BLaER1 (cell line): ENCODE results near the gene PLD1.
A peak's percentile ranks its signal among the peaks of the same experiment; 100 is the strongest.

Experiments
- H3K27ac ChIP-seq: shearing (Covaris generic); formaldehyde crosslinking; 2 replicates; pipeline ENCODE4 v1.8.1; 2022
- H3K27me3 ChIP-seq: shearing (Covaris generic); formaldehyde crosslinking; 2 replicates; pipeline ENCODE4 v1.8.1; 2022
- H3K36me3 ChIP-seq: shearing (Covaris generic); formaldehyde crosslinking; 2 replicates; pipeline ENCODE4 v1.8.1; 2022
- H3K4me1 ChIP-seq: shearing (Covaris generic); formaldehyde crosslinking; 2 replicates; pipeline ENCODE4 v1.8.1; 2022
- H3K4me2 ChIP-seq: shearing (Covaris generic); formaldehyde crosslinking; 2 replicates; pipeline ENCODE4 v1.8.1; 2022
- H3K4me3 ChIP-seq: shearing (Covaris generic); formaldehyde crosslinking; 2 replicates; pipeline ENCODE4 v1.8.1; 2022
- H3K9ac ChIP-seq: shearing (Covaris generic); formaldehyde crosslinking; 2 replicates; pipeline ENCODE4 v1.8.1; 2022
- H3K9me3 ChIP-seq: shearing (Covaris generic); formaldehyde crosslinking; 2 replicates; pipeline ENCODE4 v1.8.1; 2022
- H4K20me1 ChIP-seq: shearing (Covaris generic); formaldehyde crosslinking; 2 replicates; pipeline ENCODE4 v1.8.1; 2022
- Cebpa-rat ChIP-seq: shearing (Covaris generic); IDR thresholded peaks from 2 replicates; pipeline ENCODE4 v1.8.1; 2022

The PLD1 gene

DNA sequence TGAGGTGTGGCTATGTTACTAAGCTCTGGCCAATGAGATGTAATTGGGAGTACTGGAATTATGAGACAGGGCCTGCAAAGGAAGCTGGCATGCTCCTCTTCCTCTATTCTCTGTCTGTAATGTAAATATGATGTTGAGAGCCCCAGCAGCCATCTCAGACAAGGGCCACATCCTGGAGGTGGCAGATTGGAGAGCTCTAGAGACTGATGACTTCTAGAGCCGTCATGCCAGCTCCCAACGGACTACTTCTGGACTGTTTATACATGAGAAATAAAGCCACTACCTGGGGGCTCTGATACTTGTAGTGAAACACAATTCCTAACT, 19.7 kb downstream of the PLD1 start:
- TF ChIP-seq Cebpa-rat = no peak
- Histone ChIP-seq H3K27ac (0 out of 2 replicates have a peak overlapping the region, but pooled peaks have one; percentile 75), H3K36me3 (no peaks in the 10 kb centered on the region), H3K4me2 (peak overlapping the region; percentile 80), H3K4me3 (no peak overlapping the region), H3K27me3 (no peaks in the 10 kb centered on the region), H3K9ac (no peak overlapping the region), H3K4me1 (peaks cover 61% of the 10 kb centered on the region), H3K9me3 (peaks cover 7% of the 10 kb centered on the region), H4K20me1 (no peaks in the 10 kb centered on the region)

DNA sequence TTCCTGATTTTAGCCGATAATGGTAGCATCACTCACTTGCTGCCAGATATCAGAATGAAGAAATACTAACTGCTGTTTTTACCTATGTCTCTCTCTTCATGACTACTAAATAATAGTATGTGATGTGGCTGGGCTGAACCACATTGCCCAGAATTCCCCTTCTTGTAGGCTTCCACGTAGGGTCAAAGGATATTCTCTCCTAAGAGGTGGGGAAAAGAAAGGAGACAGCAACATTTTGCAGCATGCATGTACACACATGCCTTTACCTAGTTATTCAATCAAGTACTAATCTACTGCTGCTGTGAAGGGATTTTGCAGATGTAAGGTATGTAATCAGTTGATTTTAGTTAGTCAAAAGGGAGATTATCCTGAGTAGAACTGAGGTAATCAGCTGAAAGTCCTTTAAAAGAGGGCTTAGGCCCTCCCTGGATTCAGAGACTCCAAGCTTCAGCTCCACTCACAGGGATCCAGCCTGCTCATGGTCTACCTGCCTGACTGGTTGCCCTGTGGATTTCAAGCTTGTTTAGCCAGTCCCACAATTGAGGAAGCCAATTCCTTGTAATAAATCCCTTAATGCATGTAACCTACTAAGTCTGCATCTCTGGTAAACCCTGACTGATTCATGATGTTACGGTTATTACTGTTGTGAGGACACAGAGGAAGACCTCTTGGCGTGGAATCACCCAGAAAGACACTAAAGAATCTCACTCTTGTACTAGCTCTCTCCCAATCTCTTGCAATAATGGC, 20.4 kb downstream of the PLD1 start:
- no peak overlapping the region for H3K9ac ChIP-seq
- no peak for TF ChIP-seq Cebpa-rat
- peak overlapping the region; percentile 75 for H3K27ac ChIP-seq
- H3K4me3 ChIP-seq = no peak overlapping the region
- peaks cover 61% of the 10 kb centered on the region for H3K4me1 ChIP-seq
- no peaks in the 10 kb centered on the region for H4K20me1 ChIP-seq
- H3K9me3 ChIP-seq = peaks cover 7% of the 10 kb centered on the region
- no peaks in the 10 kb centered on the region for H3K36me3 ChIP-seq
- H3K4me2 ChIP-seq = peak overlapping the region; percentile 80
- no peaks in the 10 kb centered on the region for H3K27me3 ChIP-seq

DNA sequence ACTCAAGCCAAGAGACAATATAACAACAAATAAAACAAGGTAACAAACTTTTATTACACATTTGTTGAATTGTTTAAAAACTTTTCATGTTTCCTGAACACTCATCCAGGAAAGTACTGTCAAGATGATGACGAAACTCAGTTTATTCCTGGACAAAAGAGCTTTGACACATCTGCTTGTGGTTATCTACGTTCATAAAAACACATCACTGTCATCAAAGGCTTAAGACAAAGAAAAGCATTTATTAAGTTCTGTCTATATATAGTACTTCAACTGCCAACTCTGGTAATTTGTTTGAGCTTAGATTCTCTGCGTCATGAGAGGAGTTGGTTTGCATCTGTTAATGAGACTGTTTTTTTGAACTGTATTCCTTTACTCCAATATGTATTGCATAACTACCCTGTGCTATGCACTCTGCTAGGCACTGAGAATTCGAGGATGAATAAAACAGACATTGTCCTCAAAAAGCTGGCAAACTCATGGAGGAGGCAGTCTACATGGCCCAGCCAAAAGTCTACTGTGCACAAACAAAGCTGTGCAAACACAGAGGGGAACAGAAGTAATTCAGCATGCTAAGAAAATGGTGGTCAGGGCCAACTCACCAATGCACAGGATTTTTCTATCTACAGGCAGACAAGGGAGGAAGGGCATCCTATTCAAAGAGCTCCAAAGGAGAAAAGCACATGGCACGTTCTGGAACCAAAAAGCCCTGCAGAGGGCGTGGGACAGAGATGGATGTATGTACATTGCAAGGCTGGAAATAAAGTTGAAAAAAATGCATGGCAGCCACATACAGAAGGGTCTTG, 21.5 kb downstream of the PLD1 start:
- H3K36me3 ChIP-seq = no peaks in the 10 kb centered on the region
- H3K27ac ChIP-seq = peak overlapping the region; percentile 75
- H3K4me3 ChIP-seq = peak overlapping the region; percentile 27; the same call in 1 of the 2 replicates
- peak overlapping the region; percentile 80 for H3K4me2 ChIP-seq
- peaks cover 63% of the 10 kb centered on the region for H3K4me1 ChIP-seq
- no peaks in the 10 kb centered on the region for H3K27me3 ChIP-seq
- H3K9ac ChIP-seq = no peak overlapping the region; the same call in 1 of the 2 replicates
- no peaks in the 10 kb centered on the region for H4K20me1 ChIP-seq
- peaks cover 7% of the 10 kb centered on the region for H3K9me3 ChIP-seq
- TF ChIP-seq Cebpa-rat = 0 out of 2 replicates have a peak, but pooled peaks have one; percentile 29

DNA sequence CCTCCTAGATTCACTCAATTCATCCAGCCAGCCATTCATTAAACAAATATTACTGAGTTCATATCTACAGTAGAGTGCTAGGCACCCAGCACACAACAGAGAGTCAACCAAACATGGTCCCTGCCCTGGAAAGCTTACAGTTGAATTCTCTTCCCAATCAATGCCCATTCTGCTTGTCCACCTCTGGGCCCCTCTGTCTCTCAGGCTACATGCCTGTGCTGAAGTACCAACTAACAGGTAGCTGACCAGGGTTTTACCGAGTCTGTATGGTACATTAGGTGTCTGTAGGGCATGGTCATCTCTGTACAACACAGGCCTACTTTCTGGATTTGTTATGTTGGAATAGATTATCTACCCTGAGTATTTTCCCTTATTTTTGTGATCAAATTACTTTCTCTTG, 23.3 kb downstream of the PLD1 start:
- no peak overlapping the region for H3K27ac ChIP-seq
- H3K9ac ChIP-seq = no peak overlapping the region
- H3K9me3 ChIP-seq = peaks cover 7% of the 10 kb centered on the region
- H3K27me3 ChIP-seq = no peaks in the 10 kb centered on the region
- H4K20me1 ChIP-seq = no peaks in the 10 kb centered on the region
- no peaks in the 10 kb centered on the region for H3K36me3 ChIP-seq
- H3K4me2 ChIP-seq = no peak overlapping the region
- H3K4me3 ChIP-seq = no peak overlapping the region
- TF ChIP-seq Cebpa-rat = no peak
- peaks cover 55% of the 10 kb centered on the region for H3K4me1 ChIP-seq

DNA sequence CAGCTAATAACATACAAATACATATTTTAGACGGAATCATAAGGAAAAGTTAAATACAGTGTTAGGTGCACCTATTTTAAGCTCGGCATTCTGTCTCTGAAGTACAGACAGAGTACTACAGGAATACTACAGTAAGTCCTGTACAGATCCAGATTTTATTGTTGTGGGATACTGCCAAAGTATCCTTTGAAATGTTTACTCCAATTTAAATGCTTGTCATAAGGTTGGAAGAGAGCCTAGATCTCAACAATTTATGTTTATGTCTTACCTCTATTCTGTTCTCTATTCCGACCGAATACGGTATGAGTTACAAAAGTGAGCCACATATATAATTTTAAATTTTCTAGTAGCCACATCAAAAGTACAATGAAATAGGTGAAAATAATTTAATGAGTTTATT, 25.3 kb downstream of the PLD1 start:
- Histone ChIP-seq H3K9ac (no peak overlapping the region), H3K4me2 (no peak overlapping the region), H3K27me3 (no peaks in the 10 kb centered on the region), H3K4me3 (no peak overlapping the region), H3K36me3 (no peaks in the 10 kb centered on the region), H3K27ac (no peak overlapping the region), H4K20me1 (no peaks in the 10 kb centered on the region), H3K9me3 (peaks cover 7% of the 10 kb centered on the region), H3K4me1 (peaks cover 34% of the 10 kb centered on the region)
- TF ChIP-seq Cebpa-rat = no peak

DNA sequence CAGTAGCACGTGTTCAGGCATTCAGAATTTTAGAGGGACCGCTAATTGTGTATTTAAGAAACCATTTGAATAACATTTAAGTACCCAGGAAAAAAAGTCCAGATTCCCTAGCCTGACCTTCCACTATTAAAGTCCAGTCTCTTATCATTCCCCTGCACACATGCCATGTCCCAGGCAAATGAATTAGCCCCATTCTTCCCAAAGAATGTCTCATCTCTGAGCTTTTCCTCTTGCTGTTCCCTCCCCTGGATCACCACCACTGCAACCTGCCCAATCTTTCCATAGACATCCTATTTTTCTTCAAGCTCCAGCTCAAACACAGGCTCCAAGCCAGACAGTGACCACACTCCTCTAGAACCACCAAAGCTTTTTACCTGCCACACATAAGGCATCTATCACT, 25.9 kb downstream of the PLD1 start:
- Histone ChIP-seq H3K27ac (no peak overlapping the region), H3K4me1 (peaks cover 29% of the 10 kb centered on the region), H3K4me3 (no peak overlapping the region), H3K4me2 (no peak overlapping the region), H3K27me3 (no peaks in the 10 kb centered on the region), H3K36me3 (no peaks in the 10 kb centered on the region), H4K20me1 (no peaks in the 10 kb centered on the region), H3K9me3 (peaks cover 7% of the 10 kb centered on the region), H3K9ac (no peak overlapping the region)
- no peak for TF ChIP-seq Cebpa-rat

DNA sequence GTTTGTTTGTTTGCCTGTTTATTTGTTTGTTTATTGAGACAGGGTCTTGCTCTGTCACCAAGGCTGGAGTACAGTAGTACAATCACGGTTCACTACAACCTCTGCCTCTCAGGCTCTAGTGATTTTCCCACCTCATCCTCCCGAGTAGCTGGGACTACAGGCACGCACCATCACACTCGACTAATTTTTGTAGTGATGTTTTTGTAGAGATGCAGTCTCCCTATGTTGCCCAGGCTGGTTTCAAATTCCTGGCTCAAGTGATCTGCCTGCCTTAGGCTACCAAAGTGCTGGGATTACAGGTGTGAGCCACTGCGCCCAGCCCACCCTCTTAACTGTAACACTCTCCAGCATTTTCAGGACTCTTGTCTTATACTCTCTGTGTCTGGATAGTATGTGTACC, 26.7 kb downstream of the PLD1 start:
- Histone ChIP-seq H4K20me1 (no peaks in the 10 kb centered on the region), H3K9ac (no peak overlapping the region), H3K9me3 (peaks cover 7% of the 10 kb centered on the region), H3K27me3 (no peaks in the 10 kb centered on the region), H3K36me3 (no peaks in the 10 kb centered on the region), H3K4me2 (peak overlapping the region; percentile 13; the same call in 1 of the 2 replicates), H3K27ac (no peak overlapping the region), H3K4me1 (peaks cover 24% of the 10 kb centered on the region), H3K4me3 (no peak overlapping the region)
- no peak for TF ChIP-seq Cebpa-rat

DNA sequence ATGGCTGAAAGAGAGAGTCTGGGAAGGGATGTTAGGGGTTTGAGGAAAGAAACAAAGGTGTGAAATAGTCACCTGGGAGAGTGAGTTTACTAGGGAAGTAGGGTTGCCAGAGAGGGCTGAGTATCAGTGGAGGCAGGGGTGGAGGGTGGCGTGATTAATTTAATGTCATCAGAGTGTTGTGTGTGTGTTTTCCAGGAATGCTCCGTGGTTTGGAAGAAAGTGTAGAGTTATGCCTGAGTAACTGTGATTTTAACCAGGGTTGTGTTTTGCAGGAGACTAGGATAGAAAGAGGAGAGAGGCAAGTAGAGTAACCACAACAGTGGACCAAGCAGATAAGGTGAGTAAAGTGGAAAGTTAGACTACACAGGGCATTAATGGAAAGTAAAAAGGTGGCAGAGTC, 27.2 kb downstream of the PLD1 start:
- no peak for TF ChIP-seq Cebpa-rat
- no peaks in the 10 kb centered on the region for H3K27me3 ChIP-seq
- peaks cover 24% of the 10 kb centered on the region for H3K4me1 ChIP-seq
- no peaks in the 10 kb centered on the region for H4K20me1 ChIP-seq
- H3K36me3 ChIP-seq = no peaks in the 10 kb centered on the region
- no peak overlapping the region for H3K4me2 ChIP-seq
- no peak overlapping the region for H3K27ac ChIP-seq
- H3K4me3 ChIP-seq = no peak overlapping the region
- H3K9me3 ChIP-seq = peaks cover 7% of the 10 kb centered on the region
- H3K9ac ChIP-seq = no peak overlapping the region

DNA sequence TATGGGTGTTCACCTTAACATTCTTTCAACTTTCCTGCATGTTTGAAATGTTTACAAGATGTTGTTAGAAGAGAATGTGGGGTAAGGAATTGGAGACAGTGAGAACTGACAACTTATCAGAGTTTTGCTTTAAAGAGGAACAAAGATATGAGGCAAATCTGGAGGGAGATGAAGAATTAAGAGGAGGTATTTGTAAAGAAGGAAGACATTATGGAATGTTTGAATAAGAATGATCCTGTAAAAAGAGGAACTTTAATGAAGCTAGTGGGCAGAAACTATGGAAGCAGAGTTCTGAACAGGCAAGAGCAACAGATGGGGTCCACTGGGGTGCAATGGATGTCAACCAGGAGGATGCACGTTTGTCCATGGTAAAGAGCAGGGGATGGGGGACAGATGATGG, 27.7 kb downstream of the PLD1 start:
- H3K9me3 ChIP-seq = peaks cover 7% of the 10 kb centered on the region
- H3K36me3 ChIP-seq = no peaks in the 10 kb centered on the region
- H3K4me2 ChIP-seq = no peak overlapping the region
- no peak overlapping the region for H3K4me3 ChIP-seq
- TF ChIP-seq Cebpa-rat = no peak
- no peaks in the 10 kb centered on the region for H4K20me1 ChIP-seq
- H3K4me1 ChIP-seq = peaks cover 19% of the 10 kb centered on the region
- no peak overlapping the region for H3K27ac ChIP-seq
- H3K9ac ChIP-seq = no peak overlapping the region
- H3K27me3 ChIP-seq = no peaks in the 10 kb centered on the region

DNA sequence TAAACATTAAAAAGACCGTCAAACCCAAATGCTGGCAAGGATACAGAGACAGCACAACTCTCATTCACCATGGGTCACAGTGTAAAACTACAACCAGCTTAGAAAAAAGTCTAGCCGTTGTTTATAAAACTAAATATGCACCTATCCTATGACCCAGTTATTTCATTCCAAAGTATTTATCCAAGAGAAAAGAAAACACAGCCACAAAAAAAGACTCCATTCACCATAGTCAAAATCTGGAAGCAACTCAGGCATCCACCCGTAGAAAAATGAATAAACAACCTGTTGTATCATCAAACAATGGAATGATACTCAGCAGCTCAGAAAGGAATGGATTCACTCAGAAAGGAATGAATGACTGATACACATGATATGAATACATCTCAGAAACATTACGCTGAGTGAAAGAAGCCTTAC, 28.6 kb downstream of the PLD1 start:
- Histone ChIP-seq H4K20me1 (no peaks in the 10 kb centered on the region), H3K36me3 (no peaks in the 10 kb centered on the region), H3K9me3 (peaks cover under 1% of the 10 kb centered on the region), H3K4me2 (no peak overlapping the region), H3K27ac (no peak overlapping the region), H3K9ac (no peak overlapping the region), H3K4me3 (no peak overlapping the region), H3K27me3 (no peaks in the 10 kb centered on the region), H3K4me1 (peaks cover 12% of the 10 kb centered on the region; the same call in 1 of the 2 replicates)
- no peak for TF ChIP-seq Cebpa-rat
